Measurements from ENCODE around the gene TRPC4AP.

TRPC4AP gene

GRCh38 chr20:34993941-34994508 is 98.6 kb downstream of the TRPC4AP start:
- H3K4me3 ChIP-seq (ENCODE audit: control insufficient read depth, low read depth, low read length): no peak overlapping the region
- no peak for DNase-seq (ENCODE audit: low read depth)
- no peak for TF ChIP-seq CTCF (conservative IDR thresholded peaks at IDR 0.05; ENCODE audit: control insufficient read depth, insufficient read depth, low read depth, low read length)

- DNase-seq (ENCODE audit: low read depth): no peak
- no peak overlapping the region for H3K4me3 ChIP-seq (ENCODE audit: control insufficient read depth, low read depth, low read length)
- no peak for TF ChIP-seq CTCF (conservative IDR thresholded peaks at IDR 0.05; ENCODE audit: control insufficient read depth, insufficient read depth, low read depth, low read length)
Measured at GRCh38 chr20:34992751-34993417, 99.7 kb downstream of the TRPC4AP start.

GRCh38 chr20:34990661-34991214 is 101.9 kb downstream of the TRPC4AP start:
- no peak overlapping the region for H3K4me3 ChIP-seq (ENCODE audit: control insufficient read depth, low read depth, low read length)
- no peak for DNase-seq (ENCODE audit: low read depth)
- TF ChIP-seq CTCF (conservative IDR thresholded peaks at IDR 0.05; ENCODE audit: control insufficient read depth, insufficient read depth, low read depth, low read length): no peak

GRCh38 chr20:34990231-34990630 is 102.4 kb downstream of the TRPC4AP start:
- DNase-seq (ENCODE audit: low read depth): no peak
- TF ChIP-seq CTCF (conservative IDR thresholded peaks at IDR 0.05; ENCODE audit: control insufficient read depth, insufficient read depth, low read depth, low read length): no peak
- H3K4me3 ChIP-seq (ENCODE audit: control insufficient read depth, low read depth, low read length): no peak overlapping the region

GRCh38 chr20:34989670-34990069 is 102.9 kb downstream of the TRPC4AP start:
- DNase-seq (ENCODE audit: low read depth): no peak
- H3K4me3 ChIP-seq (ENCODE audit: control insufficient read depth, low read depth, low read length): no peak overlapping the region
- TF ChIP-seq CTCF (conservative IDR thresholded peaks at IDR 0.05; ENCODE audit: control insufficient read depth, insufficient read depth, low read depth, low read length): no peak

GRCh38 chr20:34989118-34989517 is 103.5 kb downstream of the TRPC4AP start:
- no peak for TF ChIP-seq CTCF (conservative IDR thresholded peaks at IDR 0.05; ENCODE audit: control insufficient read depth, insufficient read depth, low read depth, low read length)
- no peak overlapping the region for H3K4me3 ChIP-seq (ENCODE audit: control insufficient read depth, low read depth, low read length)
- DNase-seq (ENCODE audit: low read depth): no peak
